GM12865 (cell line): ENCODE data around the gene KRTAP5-7.

Source experiments
- DNase-seq: peaks from one replicate; pipeline ENCODE4 v3.0.0; 2010; ENCODE audit warnings: low read depth
- H3K4me3 ChIP-seq: 2 replicates; pipeline ENCODE4 v1.5.1; 2011; ENCODE audit warnings: mild to moderate bottlenecking, low read depth, low read length, control low read depth
- TF ChIP-seq, protein P1 (sequence below): IDR thresholded peaks from 2 replicates; pipeline ENCODE4 v1.5.1; 2011; ENCODE audit warnings: low read length, control low read depth, low read depth, inconsistent platforms; ENCODE audit not compliant: insufficient read depth; ENCODE audit errors: missing control alignments

The KRTAP5-7 gene

DNA sequence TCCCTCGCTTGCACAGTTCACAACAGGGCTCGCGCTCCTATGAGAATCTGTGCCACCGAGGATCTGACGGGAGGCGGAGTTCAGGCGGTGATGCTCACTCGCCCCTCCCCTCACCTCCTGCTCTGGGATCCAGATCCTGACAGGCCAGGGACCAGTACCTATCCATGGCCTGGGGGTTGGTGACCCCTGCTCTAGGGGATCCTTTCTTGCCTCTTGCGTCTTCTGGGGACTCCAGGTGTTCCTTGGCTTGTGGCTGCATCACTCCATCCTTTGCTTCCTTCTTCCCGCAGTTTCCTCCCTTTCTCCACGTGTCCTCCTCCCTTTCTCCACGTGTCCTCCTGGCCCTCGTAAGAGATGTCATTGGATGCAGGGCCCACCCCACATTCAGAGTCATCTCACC lies 30.6 kb upstream of the KRTAP5-7 start:
- no peak for DNase-seq
- TF ChIP-seq, protein P1, sequence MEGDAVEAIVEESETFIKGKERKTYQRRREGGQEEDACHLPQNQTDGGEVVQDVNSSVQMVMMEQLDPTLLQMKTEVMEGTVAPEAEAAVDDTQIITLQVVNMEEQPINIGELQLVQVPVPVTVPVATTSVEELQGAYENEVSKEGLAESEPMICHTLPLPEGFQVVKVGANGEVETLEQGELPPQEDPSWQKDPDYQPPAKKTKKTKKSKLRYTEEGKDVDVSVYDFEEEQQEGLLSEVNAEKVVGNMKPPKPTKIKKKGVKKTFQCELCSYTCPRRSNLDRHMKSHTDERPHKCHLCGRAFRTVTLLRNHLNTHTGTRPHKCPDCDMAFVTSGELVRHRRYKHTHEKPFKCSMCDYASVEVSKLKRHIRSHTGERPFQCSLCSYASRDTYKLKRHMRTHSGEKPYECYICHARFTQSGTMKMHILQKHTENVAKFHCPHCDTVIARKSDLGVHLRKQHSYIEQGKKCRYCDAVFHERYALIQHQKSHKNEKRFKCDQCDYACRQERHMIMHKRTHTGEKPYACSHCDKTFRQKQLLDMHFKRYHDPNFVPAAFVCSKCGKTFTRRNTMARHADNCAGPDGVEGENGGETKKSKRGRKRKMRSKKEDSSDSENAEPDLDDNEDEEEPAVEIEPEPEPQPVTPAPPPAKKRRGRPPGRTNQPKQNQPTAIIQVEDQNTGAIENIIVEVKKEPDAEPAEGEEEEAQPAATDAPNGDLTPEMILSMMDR: no peak
- H3K4me3 ChIP-seq: no peak overlapping the region

- TF ChIP-seq, protein P1: no peak
- no peak for DNase-seq
- no peak overlapping the region for H3K4me3 ChIP-seq
Measured at GRCh38 chr11:71498091-71498490, 29.0 kb upstream of the KRTAP5-7 start.

DNA sequence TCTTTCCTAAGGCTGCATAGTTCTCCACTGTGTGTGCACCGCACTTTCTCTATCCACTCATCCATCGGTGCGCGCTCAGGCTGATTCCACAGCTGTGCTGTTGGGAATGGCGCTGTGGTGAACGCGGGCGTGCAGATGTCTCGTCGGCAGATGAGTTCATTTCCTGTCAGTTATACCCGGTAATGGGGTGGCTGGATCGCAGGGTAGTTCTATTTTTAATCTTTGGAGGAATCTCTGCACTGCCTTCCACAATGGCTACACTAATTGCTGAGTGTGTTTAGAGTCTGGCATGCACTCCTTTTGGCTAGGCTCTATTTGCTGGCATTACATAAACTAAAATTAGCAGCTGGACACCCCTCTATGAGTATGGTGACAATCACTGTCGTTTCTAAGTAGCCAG lies 27.9 kb upstream of the KRTAP5-7 start:
- no peak overlapping the region for H3K4me3 ChIP-seq
- TF ChIP-seq, protein P1: no peak
- DNase-seq: no peak

- H3K4me3 ChIP-seq: no peak overlapping the region
- TF ChIP-seq, protein P1: no peak
- no peak for DNase-seq
Measured at GRCh38 chr11:71499546-71499945, 27.5 kb upstream of the KRTAP5-7 start.

DNA sequence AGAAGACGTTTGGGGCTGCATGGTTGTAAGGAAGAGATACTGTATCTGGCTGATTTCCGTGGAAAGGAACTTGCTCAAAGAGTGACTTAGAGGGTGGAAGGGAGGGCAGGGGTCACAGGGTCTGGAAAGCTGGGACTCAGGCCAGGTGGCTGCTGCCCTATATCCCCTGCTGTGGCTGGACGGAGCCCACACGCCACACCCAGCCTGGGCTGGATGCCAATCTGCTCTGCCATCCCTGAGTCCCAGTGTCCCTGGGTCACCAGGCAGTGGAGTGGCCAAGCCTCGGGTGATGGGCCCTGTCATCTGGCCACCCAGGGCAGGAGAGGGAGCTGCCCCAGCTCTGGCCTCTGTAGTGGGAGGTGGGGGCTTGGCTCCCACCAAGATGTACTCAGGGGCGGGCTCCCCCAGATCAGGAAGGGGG lies 26.5 kb upstream of the KRTAP5-7 start:
- no peak for DNase-seq
- TF ChIP-seq, protein P1: no peak

DNA sequence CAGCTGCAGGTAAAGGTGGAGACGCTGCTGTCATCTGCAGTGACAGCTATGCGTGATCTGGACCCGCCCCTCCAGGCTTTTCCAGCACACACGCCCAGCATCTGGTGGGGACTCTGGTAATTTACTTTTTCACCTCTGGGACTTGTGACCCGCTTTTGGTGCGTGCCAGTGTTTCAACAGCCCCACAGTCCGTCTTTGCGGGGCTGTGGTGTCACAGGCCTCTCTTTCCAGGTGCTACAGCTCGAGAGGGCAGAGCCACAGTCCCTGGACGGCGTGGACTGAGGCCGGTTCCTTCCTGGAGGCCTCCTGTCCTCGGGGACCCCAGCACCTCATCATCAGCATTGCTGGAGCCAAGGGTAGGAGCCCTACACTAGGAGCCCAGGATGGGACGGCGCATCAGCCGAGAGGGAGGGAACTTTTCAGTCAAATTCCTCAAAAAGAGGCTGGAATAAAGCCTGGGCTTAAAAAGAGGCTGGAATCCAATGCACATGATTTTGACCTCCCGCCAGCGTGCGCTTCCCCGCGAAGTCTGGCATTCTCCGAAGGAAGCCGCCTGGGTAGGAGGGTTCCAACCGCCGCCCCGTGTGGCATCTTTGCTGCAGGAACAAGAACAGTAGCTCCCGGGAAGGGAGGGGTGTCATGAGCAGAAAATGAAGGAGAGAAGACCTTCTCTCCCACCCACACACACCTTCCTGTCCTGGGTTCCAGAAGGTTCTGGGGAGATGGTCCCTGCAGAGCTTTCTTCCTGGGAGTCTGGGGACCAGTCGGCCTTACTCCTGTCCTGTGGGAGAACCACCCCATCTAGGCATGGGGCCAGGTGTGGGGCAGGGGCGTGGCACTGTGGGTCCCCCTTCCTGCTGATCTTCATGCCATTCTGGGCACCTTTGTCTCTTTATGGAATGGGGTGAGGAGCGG lies 25.7 kb upstream of the KRTAP5-7 start:
- no peak for DNase-seq
- H3K4me3 ChIP-seq: no peak overlapping the region
- TF ChIP-seq, protein P1: no peak

More for the DNA sequence above, 26.5 kb upstream of the KRTAP5-7 start:
- no peak overlapping the region for H3K4me3 ChIP-seq
